ENCODE measurements around the gene ZNF74.

- TF ChIP-seq CTCF (IDR thresholded peaks at IDR 0.05) (no peak), POLR2A (IDR thresholded peaks at IDR 0.05) (no peak)
These were observed 46.1 kb downstream of the ZNF74 start for GRCh38 chr22:20439928-20440575.
